Measurements from ENCODE around the gene PPP6C.

The PPP6C gene

GRCh38 chr9:125218621-125219020 lies 29.0 kb upstream of the PPP6C start:
- Histone ChIP-seq H3F3A (ENCODE audit: insufficient read depth, low read length) (no peaks in the 10 kb centered on the region), H3K27ac (ENCODE audit: low read depth, low read length, poor library complexity, severe bottlenecking) (no peak overlapping the region), H3K4me2 (ENCODE audit: low read length) (no peak overlapping the region)

GRCh38 chr9:125214186-125214585 lies 24.6 kb upstream of the PPP6C start:
- no peaks in the 10 kb centered on the region for H3K9me3 ChIP-seq (ENCODE audit: low read length)
- no peak overlapping the region for H3K27ac ChIP-seq (ENCODE audit: low read depth, low read length, poor library complexity, severe bottlenecking)
- H3F3A ChIP-seq (ENCODE audit: insufficient read depth, low read length): no peaks in the 10 kb centered on the region
- TF ChIP-seq CTCF (IDR thresholded peaks at IDR 0.05; ENCODE audit: low read length): no peak
- TF ChIP-seq EZH2 (IDR thresholded peaks at IDR 0.05; ENCODE audit: borderline replicate concordance, low read length): no peak
- H3K79me2 ChIP-seq (ENCODE audit: insufficient read depth, low read length): no peaks in the 10 kb centered on the region
- H3K9me2 ChIP-seq (ENCODE audit: low read depth, low read length): no peaks in the 10 kb centered on the region
- H3K9ac ChIP-seq (ENCODE audit: low read length): no peak overlapping the region
- no peak overlapping the region for H3K4me3 ChIP-seq (ENCODE audit: low read depth, low read length, poor library complexity, severe bottlenecking)
- no peak overlapping the region for H3K4me2 ChIP-seq (ENCODE audit: low read length)
- H3K36me3 ChIP-seq (ENCODE audit: insufficient read depth, low read length): peaks cover 26% of the 10 kb centered on the region
- H3K27me3 ChIP-seq (ENCODE audit: insufficient read depth, low read length): no peaks in the 10 kb centered on the region
- no peak overlapping the region for H2AFZ ChIP-seq (ENCODE audit: low read length)
- no peaks in the 10 kb centered on the region for H4K20me1 ChIP-seq (ENCODE audit: insufficient read depth, low read length)
- H3K4me1 ChIP-seq (ENCODE audit: insufficient read depth, low read length, severe bottlenecking): no peaks in the 10 kb centered on the region

More at GRCh38 chr9:125218621-125219020, 29.0 kb upstream of the PPP6C start:
- Histone ChIP-seq H3K9me2 (ENCODE audit: low read depth, low read length) (no peaks in the 10 kb centered on the region), H3K4me1 (ENCODE audit: insufficient read depth, low read length, severe bottlenecking) (no peaks in the 10 kb centered on the region), H3K79me2 (ENCODE audit: insufficient read depth, low read length) (no peaks in the 10 kb centered on the region), H4K20me1 (ENCODE audit: insufficient read depth, low read length) (no peaks in the 10 kb centered on the region), H2AFZ (ENCODE audit: low read length) (no peak overlapping the region), H3K9ac (ENCODE audit: low read length) (no peak overlapping the region), H3K36me3 (ENCODE audit: insufficient read depth, low read length) (peaks cover 33% of the 10 kb centered on the region), H3K27me3 (ENCODE audit: insufficient read depth, low read length) (no peaks in the 10 kb centered on the region), H3K4me3 (ENCODE audit: low read depth, low read length, poor library complexity, severe bottlenecking) (no peak overlapping the region), H3K9me3 (ENCODE audit: low read length) (no peaks in the 10 kb centered on the region)
- TF ChIP-seq CTCF (IDR thresholded peaks at IDR 0.05; ENCODE audit: low read length): no peak
- TF ChIP-seq EZH2 (IDR thresholded peaks at IDR 0.05; ENCODE audit: borderline replicate concordance, low read length): no peak

- Histone ChIP-seq H2AFZ (ENCODE audit: low read length) (no peak overlapping the region), H3F3A (ENCODE audit: insufficient read depth, low read length) (no peaks in the 10 kb centered on the region), H3K79me2 (ENCODE audit: insufficient read depth, low read length) (0 out of 2 replicates have a peak, but pooled peaks cover 5% of the 10 kb centered on the region), H3K9me3 (ENCODE audit: low read length) (no peaks in the 10 kb centered on the region), H4K20me1 (ENCODE audit: insufficient read depth, low read length) (no peaks in the 10 kb centered on the region), H3K9ac (ENCODE audit: low read length) (no peak overlapping the region), H3K36me3 (ENCODE audit: insufficient read depth, low read length) (peaks cover 40% of the 10 kb centered on the region), H3K4me2 (ENCODE audit: low read length) (no peak overlapping the region), H3K4me3 (ENCODE audit: low read depth, low read length, poor library complexity, severe bottlenecking) (no peak overlapping the region), H3K4me1 (ENCODE audit: insufficient read depth, low read length, severe bottlenecking) (peaks cover 9% of the 10 kb centered on the region), H3K27ac (ENCODE audit: low read depth, low read length, poor library complexity, severe bottlenecking) (no peak overlapping the region), H3K27me3 (ENCODE audit: insufficient read depth, low read length) (no peaks in the 10 kb centered on the region), H3K9me2 (ENCODE audit: low read depth, low read length) (no peaks in the 10 kb centered on the region)
- TF ChIP-seq EZH2 (IDR thresholded peaks at IDR 0.05; ENCODE audit: borderline replicate concordance, low read length) (no peak), CTCF (IDR thresholded peaks at IDR 0.05; ENCODE audit: low read length) (no peak)
Measured at GRCh38 chr9:125204477-125204876, 14.9 kb upstream of the PPP6C start.
